ENCODE data around the gene COG6.

Gene COG6

GRCh38 chr13:39682310-39682709 is 26.8 kb downstream of the COG6 start:
- no peak for DNase-seq (ENCODE audit: low read depth)

GRCh38 chr13:39682788-39683187 is 27.3 kb downstream of the COG6 start:
- DNase-seq (ENCODE audit: low read depth): no peak

DNA sequence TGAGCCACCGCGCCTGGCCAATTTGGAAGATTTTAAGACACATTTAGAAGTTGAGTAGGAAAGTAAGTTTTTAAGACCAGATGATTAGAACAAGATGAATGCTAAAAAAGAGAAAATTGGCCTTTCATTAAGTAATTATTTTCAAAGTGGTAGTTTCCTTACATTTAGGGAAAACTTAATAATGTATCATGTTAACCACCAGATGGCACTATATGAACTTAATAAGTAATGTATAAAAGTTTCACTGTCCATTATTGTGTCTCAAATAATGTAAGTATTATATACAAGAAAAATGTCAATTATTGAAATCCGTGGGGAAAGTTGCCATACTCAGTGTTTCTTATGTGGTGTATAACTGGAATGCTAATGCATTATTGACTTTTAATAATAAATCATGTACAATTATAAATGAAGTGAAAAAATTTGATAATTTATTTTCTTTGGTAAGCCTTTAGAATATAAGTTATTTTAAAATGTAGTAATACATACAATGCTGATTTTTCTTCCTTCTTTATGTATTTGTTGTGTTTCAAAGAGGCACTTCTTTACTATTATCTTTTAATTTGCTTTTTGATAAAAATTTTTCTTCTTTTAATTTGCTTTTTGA is 29.2 kb downstream of the COG6 start:
- peak; percentile 83 for DNase-seq (ENCODE audit: low read depth)

DNA sequence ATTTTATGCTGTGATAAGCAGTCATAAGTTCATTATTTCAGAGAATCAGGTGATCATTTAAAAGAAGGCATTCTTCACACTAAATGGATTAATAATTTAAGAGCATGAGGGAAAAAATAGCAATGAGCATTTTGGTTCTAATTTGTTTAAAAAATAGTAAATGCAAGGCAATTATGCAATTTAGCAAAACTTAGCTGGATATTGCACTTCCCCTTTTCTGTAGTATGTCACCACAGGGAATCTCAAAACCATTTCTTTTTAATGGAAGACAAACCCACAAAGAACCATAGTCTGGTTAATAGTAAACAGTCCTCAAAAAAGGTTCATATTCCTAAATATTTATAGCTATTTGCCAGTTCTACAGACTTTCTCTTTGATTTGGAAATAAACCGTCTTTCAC is 30.2 kb downstream of the COG6 start:
- no peak for DNase-seq (ENCODE audit: low read depth)

DNA sequence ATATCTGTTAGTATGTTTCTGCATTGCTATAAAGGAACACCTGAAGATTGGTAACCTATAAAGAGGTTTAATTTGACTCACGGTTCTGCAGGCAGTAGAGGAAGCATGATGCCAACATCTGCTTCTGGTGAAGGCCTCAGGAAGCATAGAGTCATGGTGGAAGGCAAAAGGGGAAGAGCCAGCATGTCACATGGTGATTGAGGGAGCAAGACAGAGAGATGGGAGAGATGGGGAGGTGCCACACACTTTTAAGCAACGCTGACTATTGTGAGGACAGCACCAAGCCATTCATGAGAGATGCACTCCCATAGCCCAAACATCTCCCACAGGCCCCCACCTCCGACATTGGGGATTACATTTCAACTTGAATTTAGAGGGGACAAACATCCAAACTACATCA is 32.8 kb downstream of the COG6 start:
- no peak for DNase-seq (ENCODE audit: low read depth)

GRCh38 chr13:39688699-39689405 is 33.4 kb downstream of the COG6 start:
- peak; percentile 34 for DNase-seq (ENCODE audit: low read depth)

DNA sequence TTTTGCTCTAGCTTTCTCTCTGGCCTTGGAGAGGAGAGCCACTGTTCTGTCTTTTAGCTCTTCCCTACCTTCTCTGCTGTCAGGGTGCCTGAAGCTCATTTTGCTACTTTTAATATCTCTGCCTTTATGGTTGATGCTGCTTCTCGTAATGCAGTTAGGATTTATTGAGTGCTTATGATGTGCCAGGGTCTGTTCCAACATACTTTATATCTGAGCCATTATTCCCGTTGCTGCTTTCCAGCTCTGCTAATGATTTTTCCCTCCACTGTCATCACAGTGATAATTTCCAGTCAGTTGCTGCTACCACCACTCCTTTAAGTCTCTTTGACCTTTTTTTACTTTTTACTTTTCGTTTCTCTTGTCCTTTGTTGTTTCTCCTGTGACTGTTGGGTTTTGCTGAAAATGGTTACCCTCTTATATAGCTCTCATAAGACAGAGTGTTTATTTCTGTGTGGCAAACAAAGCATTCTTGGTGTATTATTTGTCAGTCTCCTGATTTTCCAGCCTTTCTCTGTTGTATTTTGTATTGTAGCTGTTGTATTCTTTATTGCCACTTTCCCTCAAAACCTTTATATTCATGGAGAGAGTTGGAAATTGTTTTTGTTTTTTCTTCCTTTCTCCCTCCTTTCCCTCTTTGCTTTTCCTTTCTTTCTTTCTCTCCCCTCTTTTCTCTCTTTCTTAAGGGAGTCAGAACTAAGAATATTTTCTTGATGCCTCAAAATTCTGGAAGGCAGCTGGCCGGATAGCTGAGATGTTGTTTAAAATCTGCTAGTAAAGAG is 37.4 kb downstream of the COG6 start:
- no peak for DNase-seq (ENCODE audit: low read depth)

DNA sequence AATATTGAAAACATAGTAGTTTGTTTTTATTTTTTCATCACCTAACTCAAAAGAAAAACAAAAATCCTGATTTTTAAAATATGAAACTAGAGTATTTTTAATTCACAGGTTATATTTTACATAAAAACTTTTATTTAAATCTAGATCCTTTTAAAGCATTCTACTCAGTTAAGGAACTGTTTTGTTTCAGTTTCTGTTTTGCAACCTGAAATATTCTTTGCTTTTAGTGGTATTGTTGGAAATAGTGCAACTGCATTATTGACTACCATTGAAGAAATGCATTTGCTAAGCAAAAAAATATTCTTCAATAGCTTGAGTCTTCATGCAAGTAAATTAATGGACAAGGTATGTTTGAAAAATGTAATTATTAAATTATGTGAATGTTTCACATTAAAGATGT is 43.8 kb downstream of the COG6 start:
- no peak for DNase-seq (ENCODE audit: low read depth)

GRCh38 chr13:39712626-39713025 is 57.2 kb downstream of the COG6 start:
- no peak for DNase-seq (ENCODE audit: low read depth)

DNA sequence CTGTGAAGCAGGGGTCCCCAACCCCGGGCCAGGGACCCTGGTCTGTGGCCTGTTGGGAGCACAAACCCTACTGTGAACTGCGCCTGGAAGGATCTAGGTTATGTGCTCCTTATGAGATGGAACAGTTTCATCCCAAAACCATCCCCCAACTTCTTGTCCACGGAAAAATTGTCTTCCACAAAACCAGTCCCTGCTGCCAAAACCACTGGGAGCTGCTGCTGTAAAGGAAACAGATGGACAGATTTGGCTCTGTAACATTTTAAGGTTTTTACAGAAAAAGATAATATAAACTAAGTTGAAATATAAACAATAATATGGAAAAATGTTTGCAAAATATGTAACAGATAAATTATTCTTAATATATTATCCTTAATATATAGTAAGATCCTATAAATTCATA is 73.7 kb downstream of the COG6 start:
- DNase-seq (ENCODE audit: low read depth): no peak

GRCh38 chr13:39734952-39735351 is 79.5 kb downstream of the COG6 start:
- no peak for DNase-seq (ENCODE audit: low read depth)

GRCh38 chr13:39737047-39737446 is 81.6 kb downstream of the COG6 start:
- no peak for DNase-seq (ENCODE audit: low read depth)

DNA sequence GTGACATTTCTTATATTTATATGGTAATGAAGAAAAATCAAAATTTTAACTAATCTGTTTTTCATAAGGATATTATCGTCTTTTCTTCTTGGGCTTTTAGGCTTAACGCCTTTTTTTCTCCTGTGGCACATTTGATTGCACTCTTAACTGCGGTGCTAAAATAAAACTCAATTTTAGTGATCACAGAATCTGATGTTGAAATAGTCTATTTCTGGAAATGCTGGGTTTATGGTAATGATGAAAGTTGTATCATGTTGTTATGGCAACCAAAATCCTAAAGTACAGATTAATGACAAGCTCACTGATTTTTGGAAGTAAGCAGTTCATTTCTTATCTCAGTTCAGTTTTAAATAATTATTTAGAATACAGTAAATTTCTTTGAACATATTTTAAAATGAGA is 85.3 kb downstream of the COG6 start:
- DNase-seq (ENCODE audit: low read depth): no peak

DNA sequence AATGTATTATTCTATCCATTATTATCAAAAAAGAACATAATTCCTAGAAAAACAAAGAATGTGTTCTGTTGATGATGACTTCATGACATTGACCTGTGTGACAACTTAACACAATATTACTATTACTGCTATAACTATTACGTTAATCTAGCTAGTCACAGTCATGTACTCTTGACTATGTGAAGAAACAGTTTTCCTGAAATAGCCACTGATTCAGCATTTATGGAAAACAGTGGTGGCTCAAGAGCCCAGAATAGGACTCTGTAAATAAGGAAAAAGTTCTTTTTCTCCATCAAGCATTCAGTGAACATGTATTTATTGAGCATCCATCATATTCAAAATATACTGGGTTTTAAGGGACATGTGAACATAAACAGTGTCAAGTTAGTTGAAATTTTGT is 93.5 kb downstream of the COG6 start:
- no peak for DNase-seq (ENCODE audit: low read depth)

DNA sequence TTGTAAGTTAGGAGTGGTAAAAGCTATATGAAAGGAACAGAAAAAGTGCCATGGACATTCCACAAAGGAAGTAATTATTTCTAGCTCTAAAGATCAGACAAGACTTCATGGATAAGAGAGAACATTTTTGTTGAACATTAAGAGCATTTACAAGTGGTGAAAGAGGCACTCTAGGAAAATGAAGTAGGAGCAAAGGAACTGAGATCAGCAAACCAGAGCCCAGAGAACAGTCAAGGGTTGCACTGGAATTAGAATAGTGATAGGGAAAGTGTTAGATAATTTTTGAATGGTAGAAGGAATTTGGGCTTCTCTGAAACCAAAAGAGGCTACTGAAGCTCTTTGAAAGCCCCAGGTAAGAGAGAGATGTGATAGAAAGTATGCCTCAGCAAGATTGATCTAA is 94.1 kb downstream of the COG6 start:
- no peak for DNase-seq (ENCODE audit: low read depth)

DNA sequence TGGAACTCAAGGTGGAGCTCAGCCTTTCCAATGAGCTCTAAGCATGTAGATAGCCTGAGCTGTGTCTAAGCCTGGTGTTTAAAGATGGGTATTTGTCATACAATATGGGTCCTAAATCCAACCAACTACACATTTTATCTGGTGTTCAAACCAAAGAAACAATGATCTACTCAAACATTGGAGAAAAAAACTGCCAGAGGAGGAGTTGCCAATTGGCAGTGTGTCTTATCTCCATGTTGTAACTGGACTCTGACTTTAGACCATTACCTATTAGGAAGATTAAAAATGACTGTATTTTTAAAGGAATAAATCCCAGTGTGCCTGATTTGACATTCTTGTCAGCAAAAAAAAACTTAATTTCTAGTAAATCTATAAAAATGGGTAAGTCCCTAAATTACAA is 96.3 kb downstream of the COG6 start:
- DNase-seq (ENCODE audit: low read depth): no peak

- DNase-seq (ENCODE audit: low read depth): no peak
Observed at GRCh38 chr13:39760521-39760920, 105.1 kb downstream of the COG6 start.

GRCh38 chr13:39765801-39766463 is 110.5 kb downstream of the COG6 start:
- DNase-seq (ENCODE audit: low read depth): peak; percentile 35

DNA sequence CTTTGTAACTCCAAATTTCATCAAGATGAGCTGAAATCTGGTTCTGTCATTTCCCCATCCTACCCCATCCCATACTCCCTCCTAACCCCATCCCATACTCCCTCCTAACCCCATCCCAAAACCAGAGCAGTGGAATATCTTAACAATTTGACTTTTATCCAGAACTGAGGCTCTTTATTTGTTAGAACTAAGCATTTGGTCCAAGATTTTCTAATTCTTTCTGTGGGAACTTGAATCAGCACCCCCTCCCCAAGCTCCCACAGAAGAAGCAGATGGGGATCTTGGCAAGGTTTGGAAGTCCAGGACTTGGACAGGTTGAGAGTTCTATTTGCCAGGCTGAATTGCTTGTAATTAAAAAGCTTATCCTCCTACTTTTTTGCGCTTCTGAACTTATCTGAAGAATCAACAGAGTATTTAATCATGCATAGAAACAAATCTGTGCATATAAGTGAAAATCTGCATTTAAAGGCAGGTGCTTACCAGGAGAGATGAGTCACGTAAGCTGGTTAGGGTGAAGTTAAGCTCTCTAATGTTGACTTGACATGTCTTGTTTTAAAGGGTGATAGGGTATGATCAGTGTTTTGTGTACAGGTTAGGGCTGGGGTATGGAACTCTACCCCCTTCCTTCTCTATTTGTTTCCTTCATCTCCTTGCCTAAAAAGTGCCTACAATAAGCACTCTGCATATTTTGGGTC is 111.1 kb downstream of the COG6 start:
- no peak for DNase-seq (ENCODE audit: low read depth)

- no peak for DNase-seq (ENCODE audit: low read depth)
Observed at GRCh38 chr13:39767791-39768517, 112.5 kb downstream of the COG6 start.

DNA sequence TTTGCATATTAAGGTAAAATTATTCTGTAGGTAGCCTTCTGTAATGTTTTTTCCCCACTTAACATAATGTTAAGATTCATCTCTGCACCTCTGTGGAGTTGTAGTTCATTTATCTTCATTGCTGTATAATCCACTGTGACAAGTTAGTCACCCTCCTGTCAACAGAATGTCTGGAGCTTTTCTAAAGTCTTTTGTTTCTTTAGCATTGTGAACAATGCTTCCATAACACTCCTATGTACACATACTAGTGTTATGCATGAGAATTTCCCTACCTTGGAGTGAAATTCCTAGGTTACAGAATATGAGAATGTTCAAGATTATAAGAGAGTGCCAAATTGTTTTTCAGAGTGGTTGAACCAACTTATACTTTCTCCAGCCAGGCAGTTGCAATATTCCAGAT is 113.5 kb downstream of the COG6 start:
- DNase-seq (ENCODE audit: low read depth): no peak
